ENCODE data around the gene PPP1R27.

Gene PPP1R27

DNA sequence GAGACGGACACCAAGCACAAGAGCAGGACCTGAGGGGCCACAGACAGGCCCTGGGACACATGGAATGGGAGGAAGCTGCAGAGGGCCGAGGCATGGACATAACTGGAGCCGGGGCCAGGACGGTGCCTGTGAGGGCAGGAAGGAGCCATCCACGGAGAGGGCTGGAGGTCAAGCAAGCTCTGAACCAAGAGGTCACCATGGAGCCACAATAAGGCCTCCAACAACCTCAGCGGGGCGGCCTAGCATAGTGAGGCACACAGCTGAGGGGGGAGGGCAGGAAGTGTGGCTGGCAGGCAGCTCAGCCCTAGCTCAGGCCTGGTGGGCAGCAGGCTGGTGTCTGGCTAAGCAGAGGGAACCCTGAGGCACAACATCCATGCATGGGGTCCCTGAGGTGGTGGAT, 6.2 kb downstream of the PPP1R27 start:
- H2AFZ ChIP-seq (ENCODE audit: low read length) = no peak overlapping the region
- H3K27me3 ChIP-seq (replicated peaks; ENCODE audit: insufficient read depth, low read length) = no peaks in the 10 kb centered on the region
- H3K9me2 ChIP-seq (replicated peaks; ENCODE audit: insufficient read depth, low read length) = no peaks in the 10 kb centered on the region
- no peak overlapping the region for H3K4me3 ChIP-seq (ENCODE audit: low read length)
- DNase-seq = no peak
- H3K4me2 ChIP-seq (ENCODE audit: low read depth, low read length) = no peak overlapping the region
- H3K9ac ChIP-seq (ENCODE audit: low read length) = no peak overlapping the region
- H3K27ac ChIP-seq (ENCODE audit: low read length) = no peak overlapping the region
- no peaks in the 10 kb centered on the region for H3K36me3 ChIP-seq (replicated peaks; ENCODE audit: insufficient read depth, low read length)
- H3K79me2 ChIP-seq (ENCODE audit: low read length) = peaks cover 11% of the 10 kb centered on the region
- peaks cover 11% of the 10 kb centered on the region for H3K4me1 ChIP-seq (ENCODE audit: low read length)
- TF ChIP-seq, protein P1, sequence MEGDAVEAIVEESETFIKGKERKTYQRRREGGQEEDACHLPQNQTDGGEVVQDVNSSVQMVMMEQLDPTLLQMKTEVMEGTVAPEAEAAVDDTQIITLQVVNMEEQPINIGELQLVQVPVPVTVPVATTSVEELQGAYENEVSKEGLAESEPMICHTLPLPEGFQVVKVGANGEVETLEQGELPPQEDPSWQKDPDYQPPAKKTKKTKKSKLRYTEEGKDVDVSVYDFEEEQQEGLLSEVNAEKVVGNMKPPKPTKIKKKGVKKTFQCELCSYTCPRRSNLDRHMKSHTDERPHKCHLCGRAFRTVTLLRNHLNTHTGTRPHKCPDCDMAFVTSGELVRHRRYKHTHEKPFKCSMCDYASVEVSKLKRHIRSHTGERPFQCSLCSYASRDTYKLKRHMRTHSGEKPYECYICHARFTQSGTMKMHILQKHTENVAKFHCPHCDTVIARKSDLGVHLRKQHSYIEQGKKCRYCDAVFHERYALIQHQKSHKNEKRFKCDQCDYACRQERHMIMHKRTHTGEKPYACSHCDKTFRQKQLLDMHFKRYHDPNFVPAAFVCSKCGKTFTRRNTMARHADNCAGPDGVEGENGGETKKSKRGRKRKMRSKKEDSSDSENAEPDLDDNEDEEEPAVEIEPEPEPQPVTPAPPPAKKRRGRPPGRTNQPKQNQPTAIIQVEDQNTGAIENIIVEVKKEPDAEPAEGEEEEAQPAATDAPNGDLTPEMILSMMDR (IDR thresholded peaks at IDR 0.05; ENCODE audit: low read length) = no peak
- no peak for TF ChIP-seq EZH2phosphoT487 (IDR thresholded peaks at IDR 0.05; ENCODE audit: low read length)
- no peak for TF ChIP-seq EZH2 (optimal IDR thresholded peaks at IDR 0.05; ENCODE audit: low read depth, low read length)
- H4K20me1 ChIP-seq (ENCODE audit: insufficient read depth, low read length) = no peaks in the 10 kb centered on the region
- no peaks in the 10 kb centered on the region for H3K9me3 ChIP-seq (replicated peaks; ENCODE audit: insufficient read depth, low read length)
- H3F3A ChIP-seq (ENCODE audit: insufficient read depth, low read length) = peaks cover 13% of the 10 kb centered on the region

DNA sequence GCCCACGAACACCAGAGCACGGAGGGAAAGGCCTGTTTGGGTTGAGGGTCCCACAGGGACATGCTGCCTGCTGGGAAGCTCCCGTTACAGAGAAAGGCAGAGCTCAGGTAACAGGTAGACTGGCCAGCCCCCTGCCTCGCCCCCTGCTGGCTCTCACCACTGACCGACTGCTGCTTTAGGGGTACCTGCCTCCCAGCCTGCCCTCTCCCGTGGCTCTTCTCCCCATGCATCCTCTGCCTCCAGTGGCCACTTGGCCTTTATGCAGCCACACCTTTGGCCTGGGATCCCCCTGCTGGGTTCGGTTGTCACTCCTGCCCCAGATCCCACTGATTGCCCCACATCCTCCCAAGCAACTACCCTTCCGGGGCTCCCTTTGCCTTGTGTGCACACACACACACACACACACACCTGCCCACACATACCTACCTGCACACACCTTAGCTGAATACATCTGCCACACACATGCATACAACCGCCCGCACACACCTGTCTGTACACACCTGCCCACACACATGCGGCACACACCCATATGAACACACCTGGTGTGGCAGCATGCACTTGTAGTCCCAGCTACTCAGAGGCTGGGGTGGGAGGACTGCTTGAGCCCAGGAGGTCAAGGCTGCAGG, 8.9 kb downstream of the PPP1R27 start:
- Histone ChIP-seq H3K9me2 (replicated peaks; ENCODE audit: insufficient read depth, low read length) (no peaks in the 10 kb centered on the region), H3K4me3 (ENCODE audit: low read length) (no peak overlapping the region), H3K27me3 (replicated peaks; ENCODE audit: insufficient read depth, low read length) (no peaks in the 10 kb centered on the region), H3K79me2 (ENCODE audit: low read length) (no peaks in the 10 kb centered on the region), H3K27ac (ENCODE audit: low read length) (no peak overlapping the region), H3K36me3 (replicated peaks; ENCODE audit: insufficient read depth, low read length) (no peaks in the 10 kb centered on the region), H3K4me2 (ENCODE audit: low read depth, low read length) (no peak overlapping the region), H3F3A (ENCODE audit: insufficient read depth, low read length) (no peaks in the 10 kb centered on the region), H2AFZ (ENCODE audit: low read length) (no peak overlapping the region), H3K4me1 (ENCODE audit: low read length) (no peaks in the 10 kb centered on the region), H3K9ac (ENCODE audit: low read length) (no peak overlapping the region), H3K9me3 (replicated peaks; ENCODE audit: insufficient read depth, low read length) (no peaks in the 10 kb centered on the region), H4K20me1 (ENCODE audit: insufficient read depth, low read length) (no peaks in the 10 kb centered on the region)
- TF ChIP-seq EZH2phosphoT487 (IDR thresholded peaks at IDR 0.05; ENCODE audit: low read length) = no peak
- TF ChIP-seq, protein P1 (IDR thresholded peaks at IDR 0.05; ENCODE audit: low read length) = peak; percentile 13
- TF ChIP-seq EZH2 (optimal IDR thresholded peaks at IDR 0.05; ENCODE audit: low read depth, low read length) = no peak
- DNase-seq = no peak

DNA sequence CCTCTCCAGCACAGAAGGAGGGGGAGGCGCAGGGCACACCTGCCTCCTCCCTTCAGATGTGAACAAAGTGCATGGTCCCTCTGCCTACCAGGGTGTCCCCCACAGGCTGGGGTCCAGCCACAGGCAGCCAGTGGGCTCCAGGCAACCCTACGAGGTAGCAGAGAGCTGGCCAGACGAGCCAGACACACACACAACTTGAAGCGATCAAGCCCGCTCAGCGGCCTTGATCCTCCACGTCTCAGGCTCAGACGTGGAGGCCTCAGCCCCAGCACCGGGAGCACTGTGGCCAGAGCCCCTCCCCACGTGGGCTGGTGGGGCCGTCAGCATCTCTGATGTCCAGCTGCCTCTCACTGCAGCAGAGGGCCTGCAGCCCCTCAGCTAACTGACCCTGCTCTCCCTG, 10.3 kb downstream of the PPP1R27 start:
- Histone ChIP-seq H3K9ac (ENCODE audit: low read length) (no peak overlapping the region), H2AFZ (ENCODE audit: low read length) (no peak overlapping the region), H3K4me3 (ENCODE audit: low read length) (no peak overlapping the region), H3K36me3 (replicated peaks; ENCODE audit: insufficient read depth, low read length) (no peaks in the 10 kb centered on the region), H4K20me1 (ENCODE audit: insufficient read depth, low read length) (no peaks in the 10 kb centered on the region), H3K9me3 (replicated peaks; ENCODE audit: insufficient read depth, low read length) (no peaks in the 10 kb centered on the region), H3K27ac (ENCODE audit: low read length) (no peak overlapping the region), H3F3A (ENCODE audit: insufficient read depth, low read length) (no peaks in the 10 kb centered on the region), H3K9me2 (replicated peaks; ENCODE audit: insufficient read depth, low read length) (no peaks in the 10 kb centered on the region), H3K27me3 (replicated peaks; ENCODE audit: insufficient read depth, low read length) (no peaks in the 10 kb centered on the region), H3K4me2 (ENCODE audit: low read depth, low read length) (no peak overlapping the region), H3K4me1 (ENCODE audit: low read length) (no peaks in the 10 kb centered on the region), H3K79me2 (ENCODE audit: low read length) (no peaks in the 10 kb centered on the region)
- no peak for DNase-seq
- TF ChIP-seq EZH2phosphoT487 (IDR thresholded peaks at IDR 0.05; ENCODE audit: low read length) (no peak), EZH2 (optimal IDR thresholded peaks at IDR 0.05; ENCODE audit: low read depth, low read length) (no peak)
- TF ChIP-seq, protein P1 (IDR thresholded peaks at IDR 0.05; ENCODE audit: low read length) = no peak
